Kidney (tissue), 14 donors: ENCODE measurements around the gene AKAP1. TPM values are rescaled to one million over a fixed set of nuclear protein-coding genes. Genes with fewer than 3 reads are reported as not detected.

Source experiments
- DNase-seq, 5 donors: peaks; one replicate each; pipeline ENCODE4 v3.0.0-alpha.2; 2013 to 2020
- FAIRE-seq: peaks from 2 replicates; lab custom pipeline; 2012; peaks lifted over from hg19 to GRCh38; lab: Jason Lieb, UNC
- H3K27ac ChIP-seq, 2 donors: one replicate each; pipeline ENCODE4 v1.7.0; 2013; ENCODE audit warnings: low read depth in 2 of 2, low read length in 2 of 2, inconsistent platforms in 1 of 2
- H3K27me3 ChIP-seq: one replicate; pipeline ENCODE4 v1.7.1; 2013; ENCODE audit warnings: low read length, inconsistent platforms; ENCODE audit not compliant: control insufficient read depth, insufficient read depth
- H3K36me3 ChIP-seq, 3 donors: one replicate each; pipeline versions ENCODE4 v1.7.0 to v1.7.1; 2013; ENCODE audit warnings: low read length in 3 of 3, control low read depth in 1 of 3, inconsistent platforms in 1 of 3; ENCODE audit not compliant: insufficient read depth in 3 of 3, control insufficient read depth in 2 of 3
- H3K4me1 ChIP-seq, 3 donors: one replicate each; pipeline versions ENCODE4 v1.7.0 to v1.7.1; 2013; ENCODE audit warnings: low read length in 3 of 3, inconsistent platforms in 1 of 3, low read depth in 1 of 3; ENCODE audit not compliant: control insufficient read depth in 2 of 3, insufficient read depth in 2 of 3
- H3K4me3 ChIP-seq, 3 donors: one replicate each; pipeline versions ENCODE4 v1.7.0 to v1.8.1; 2013; ENCODE audit warnings: low read length in 3 of 3, control low read depth in 1 of 3, inconsistent platforms in 1 of 3
- H3K9ac ChIP-seq, 3 donors: one replicate each; pipeline versions ENCODE4 v1.7.0 to v1.7.1; 2013; ENCODE audit warnings: low read length in 3 of 3, control low read depth in 1 of 3, inconsistent platforms in 1 of 3
- H3K9me3 ChIP-seq, 3 donors: one replicate each; pipeline versions ENCODE4 v1.7.0 to v1.7.1; 2013; ENCODE audit warnings: low read length in 3 of 3, control low read depth in 1 of 3, inconsistent platforms in 1 of 3; ENCODE audit not compliant: control insufficient read depth in 2 of 3, insufficient read depth in 1 of 3
- intact Hi-C: fragments of 100-400 bp; cut with DNase I; formaldehyde crosslinking; loops from one replicate; pipeline ENCODE4 v1.11.1; 2022
- polyA plus RNA-seq: library from polyadenylated mRNA; stranded (reverse); fragments of 350-450 nt; fragmentation: Illumina TruSeq; extraction: RNeasy Lipid Tissue Mini Kit (QIAGEN cat#74804); gene quantifications from one replicate; pipeline ENCODE4 v1.2.3, GENCODE V29; 2014; ENCODE audit warnings: low read depth, low replicate concordance; ENCODE audit not compliant: insufficient read depth
- total RNA-seq: library from RNA; stranded (reverse); fragmentation: NEBNext Ultra II Directional; extraction: Animal tissue kit (Norgen Biotek cat#: 25700); gene quantifications from one replicate; pipeline ENCODE4 v1.2.1, GENCODE V29; 2021
- TF ChIP-seq, protein P1 (sequence below): IDR thresholded peaks from 3 replicates; pipeline ENCODE4 v1.5.1; 2012; ENCODE audit warnings: mild to moderate bottlenecking, moderate library complexity, borderline replicate concordance; ENCODE audit not compliant: insufficient read depth; ENCODE audit errors: extremely low read depth
- donor health status: control.
- donor health status: control.
- donor health status: control.
- donor health status: control.
- donor health status: control.
- donor health status: DM: yes; HTN: yes; CAD: no.
- donor health status: Normal renal cell carcinoma (clear cell type).

Gene AKAP1
- total and polyA plus RNA-seq, 2 donors from 2014 or later: 24.6 to 46.8 TPM

GRCh38 chr17:57115377-57115776 lies 30.3 kb downstream of the AKAP1 start:
- H3K36me3 ChIP-seq: peaks cover 2 to 59% (median 27%) of the 10 kb centered on the region in 3 donors
- H3K4me3 ChIP-seq: no peak overlapping the region
- H3K27me3 ChIP-seq: no peaks in the 10 kb centered on the region
- H3K27ac ChIP-seq: no peak overlapping the region
- no peaks in the 10 kb centered on the region for H3K9me3 ChIP-seq
- intact Hi-C loops: no loop called here
- H3K9ac ChIP-seq: no peak overlapping the region
- DNase-seq: no peak
- TF ChIP-seq, protein P1, sequence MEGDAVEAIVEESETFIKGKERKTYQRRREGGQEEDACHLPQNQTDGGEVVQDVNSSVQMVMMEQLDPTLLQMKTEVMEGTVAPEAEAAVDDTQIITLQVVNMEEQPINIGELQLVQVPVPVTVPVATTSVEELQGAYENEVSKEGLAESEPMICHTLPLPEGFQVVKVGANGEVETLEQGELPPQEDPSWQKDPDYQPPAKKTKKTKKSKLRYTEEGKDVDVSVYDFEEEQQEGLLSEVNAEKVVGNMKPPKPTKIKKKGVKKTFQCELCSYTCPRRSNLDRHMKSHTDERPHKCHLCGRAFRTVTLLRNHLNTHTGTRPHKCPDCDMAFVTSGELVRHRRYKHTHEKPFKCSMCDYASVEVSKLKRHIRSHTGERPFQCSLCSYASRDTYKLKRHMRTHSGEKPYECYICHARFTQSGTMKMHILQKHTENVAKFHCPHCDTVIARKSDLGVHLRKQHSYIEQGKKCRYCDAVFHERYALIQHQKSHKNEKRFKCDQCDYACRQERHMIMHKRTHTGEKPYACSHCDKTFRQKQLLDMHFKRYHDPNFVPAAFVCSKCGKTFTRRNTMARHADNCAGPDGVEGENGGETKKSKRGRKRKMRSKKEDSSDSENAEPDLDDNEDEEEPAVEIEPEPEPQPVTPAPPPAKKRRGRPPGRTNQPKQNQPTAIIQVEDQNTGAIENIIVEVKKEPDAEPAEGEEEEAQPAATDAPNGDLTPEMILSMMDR: no peak
- H3K4me1 ChIP-seq: peaks cover 0 to 11% (median 6%) of the 10 kb centered on the region in 3 donors
- no peak for FAIRE-seq

- no peaks in the 10 kb centered on the region for H3K9me3 ChIP-seq
- H3K9ac ChIP-seq: no peak overlapping the region
- FAIRE-seq (no peak), DNase-seq (no peak)
- H3K4me1 ChIP-seq: peaks cover 0 to 8% (median 4%) of the 10 kb centered on the region in 3 donors
- H3K27me3 ChIP-seq: no peaks in the 10 kb centered on the region
- H3K36me3 ChIP-seq: peaks cover 2 to 61% (median 27%) of the 10 kb centered on the region in 3 donors
- intact Hi-C loops: no loop called here
- no peak overlapping the region for H3K27ac ChIP-seq
- H3K4me3 ChIP-seq: no peak overlapping the region
- TF ChIP-seq, protein P1: no peak
Measured at GRCh38 chr17:57115916-57116315, 30.9 kb downstream of the AKAP1 start.

- intact Hi-C loops: no loop called here
- Histone ChIP-seq H3K4me1 (no peaks in the 10 kb centered on the region), H3K27me3 (no peaks in the 10 kb centered on the region), H3K9me3 (no peaks in the 10 kb centered on the region), H3K36me3 (peaks cover 0 to 60% (median 27%) of the 10 kb centered on the region in 3 donors), H3K4me3 (no peak overlapping the region), H3K27ac (no peak overlapping the region), H3K9ac (no peak overlapping the region)
- TF ChIP-seq, protein P1: no peak
- FAIRE-seq (no peak), DNase-seq (no peak)
Measured at GRCh38 chr17:57117798-57118197, 32.8 kb downstream of the AKAP1 start.

GRCh38 chr17:57120814-57121213 lies 35.8 kb downstream of the AKAP1 start:
- intact Hi-C loops: loop anchor here (10.0 kb wide), 1 partner anchor 714 kb away; no protein-coding TSS in a partner anchor
- TF ChIP-seq, protein P1: no peak
- no peaks in the 10 kb centered on the region for H3K9me3 ChIP-seq
- H3K4me3 ChIP-seq: no peak overlapping the region
- peaks cover 0 to 57% (median 32%) of the 10 kb centered on the region in 3 donors for H3K36me3 ChIP-seq
- no peak overlapping the region for H3K9ac ChIP-seq
- H3K4me1 ChIP-seq: no peaks in the 10 kb centered on the region
- no peaks in the 10 kb centered on the region for H3K27me3 ChIP-seq
- DNase-seq: no peak
- no peak overlapping the region for H3K27ac ChIP-seq
- FAIRE-seq: no peak
